ENCODE results near the gene HASPIN. TPM values are rescaled to one million over a fixed set of nuclear protein-coding genes. Genes with fewer than 3 reads are reported as not detected.
A peak's percentile ranks its signal among the peaks of the same experiment; 100 is the strongest.

Gene HASPIN
- total RNA-seq, 4 donors from 2014 or later = 0.21 TPM; not detected in 3

DNA sequence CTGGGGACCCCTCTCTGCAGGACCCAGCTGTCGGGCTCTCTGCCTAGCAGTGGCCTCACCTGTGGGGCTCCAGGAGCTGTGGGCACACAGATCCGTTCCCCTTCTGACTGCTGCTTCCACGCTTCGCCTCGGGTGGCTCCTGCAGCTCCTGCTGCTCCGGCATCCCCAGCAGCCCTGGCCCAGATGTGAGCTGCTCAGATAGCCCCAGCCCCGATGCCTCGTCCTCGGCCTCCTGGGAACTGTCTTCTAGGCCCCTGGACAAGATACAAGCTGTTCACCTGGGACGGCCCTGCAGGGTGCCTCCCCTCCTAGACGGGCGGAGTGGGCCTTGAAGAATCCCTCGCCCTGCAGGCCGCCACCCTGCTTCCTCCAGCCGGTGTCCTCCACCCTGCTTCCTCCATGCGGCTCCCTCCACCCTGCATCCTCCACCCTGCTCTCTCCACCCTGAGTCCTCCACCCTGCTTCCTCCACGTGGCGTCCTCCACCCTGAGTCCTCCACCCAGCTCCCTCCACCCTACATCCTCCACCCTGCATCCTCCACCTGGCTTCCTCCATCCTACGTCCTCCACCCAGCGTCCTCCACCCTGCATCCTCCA lies 44.1 kb upstream of the HASPIN start:
- Histone ChIP-seq H3K27ac (no peak overlapping the region), H3K4me3 (no peak overlapping the region), H3K27me3 (peaks cover 0 to 24% of the 10 kb centered on the region in 2 donors), H3K36me3 (no peaks in the 10 kb centered on the region), H3K4me1 (peaks cover 0 to 4% (median 0%) of the 10 kb centered on the region in 4 donors), H3K9me3 (no peaks in the 10 kb centered on the region)
- WGBS, 2 donors = 55 to 62% methylated on average over 20 of the region's 20 CpGs
- no peak for DNase-seq (ENCODE audit: low spot score in 2 of 2)
- no peak for TF ChIP-seq POLR2A (IDR thresholded peaks at IDR 0.05)
- TF ChIP-seq EP300 (IDR thresholded peaks at IDR 0.05) = no peak
- no peak for TF ChIP-seq CTCF (IDR thresholded peaks at IDR 0.05)

DNA sequence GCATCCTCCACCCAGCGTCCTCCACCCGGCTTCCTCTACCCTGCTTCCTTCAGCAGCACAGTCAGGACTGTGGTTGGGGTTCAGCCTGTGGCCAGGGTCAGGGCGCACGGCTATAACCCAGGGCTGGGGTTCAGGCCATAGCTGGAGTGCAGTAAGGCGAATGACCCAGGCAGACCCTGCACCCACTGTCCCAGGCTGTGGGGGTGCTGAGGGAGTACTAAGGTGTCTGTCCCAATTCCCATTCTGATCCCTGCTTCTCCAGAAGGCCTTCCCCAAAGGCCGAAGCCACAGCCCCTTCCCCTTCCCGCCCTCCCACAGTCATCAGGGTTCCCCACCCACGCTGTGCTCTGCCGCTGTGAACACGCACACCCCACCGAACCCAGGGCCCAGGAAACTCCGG lies 42.6 kb upstream of the HASPIN start:
- whole genome bisulfite sequencing, 2 donors = 84 to 86% methylated on average over 12 of the region's 12 CpGs
- H3K27ac ChIP-seq = no peak overlapping the region
- H3K9me3 ChIP-seq = no peaks in the 10 kb centered on the region
- peaks cover 0 to 33% of the 10 kb centered on the region in 2 donors for H3K27me3 ChIP-seq
- H3K4me1 ChIP-seq = peaks cover 0 to 7% (median 0%) of the 10 kb centered on the region in 4 donors
- no peak for TF ChIP-seq CTCF (IDR thresholded peaks at IDR 0.05)
- TF ChIP-seq POLR2A (IDR thresholded peaks at IDR 0.05) = no peak
- no peak for TF ChIP-seq EP300 (IDR thresholded peaks at IDR 0.05)
- H3K4me3 ChIP-seq = no peak overlapping the region
- no peak for DNase-seq (ENCODE audit: low spot score in 2 of 2)
- H3K36me3 ChIP-seq = no peaks in the 10 kb centered on the region

DNA sequence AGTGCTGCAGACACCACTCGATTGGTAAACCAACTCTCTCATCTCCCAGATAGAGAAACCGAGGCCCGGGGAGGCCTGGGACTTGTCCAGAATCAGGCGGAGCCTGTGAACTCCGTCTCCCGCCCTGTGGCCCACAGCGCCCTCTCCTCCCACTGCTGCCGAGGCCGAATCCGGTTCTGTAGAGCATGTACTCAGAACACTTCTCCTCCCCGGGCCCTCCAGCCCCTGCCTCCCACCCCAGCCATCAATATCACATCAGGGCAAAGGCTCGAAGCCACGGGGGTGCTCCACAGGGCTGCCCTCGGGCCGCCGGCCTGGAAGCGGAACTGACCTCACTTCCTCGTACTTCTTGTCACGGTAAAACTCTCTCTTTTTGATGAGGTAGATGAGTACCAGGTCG lies 42.1 kb upstream of the HASPIN start:
- Histone ChIP-seq H3K36me3 (no peaks in the 10 kb centered on the region), H3K4me1 (peaks cover 0 to 7% (median 0%) of the 10 kb centered on the region in 4 donors), H3K4me3 (no peak overlapping the region), H3K27ac (no peak overlapping the region), H3K27me3 (peaks cover 0 to 33% of the 10 kb centered on the region in 2 donors), H3K9me3 (no peaks in the 10 kb centered on the region)
- WGBS, 2 donors = 68 to 80% methylated on average over 20 of the region's 20 CpGs
- TF ChIP-seq POLR2A (IDR thresholded peaks at IDR 0.05) (no peak), CTCF (IDR thresholded peaks at IDR 0.05) (no peak), EP300 (IDR thresholded peaks at IDR 0.05) (no peak)
- DNase-seq (ENCODE audit: low spot score in 2 of 2) = no peak

GRCh38 chr17:3682033-3682432 lies 41.7 kb upstream of the HASPIN start:
- H3K27me3 ChIP-seq = peaks cover 0 to 33% of the 10 kb centered on the region in 2 donors
- H3K4me3 ChIP-seq = no peak overlapping the region
- H3K36me3 ChIP-seq = no peaks in the 10 kb centered on the region
- no peak for TF ChIP-seq POLR2A (IDR thresholded peaks at IDR 0.05)
- TF ChIP-seq EP300 (IDR thresholded peaks at IDR 0.05) = no peak
- no peak for TF ChIP-seq CTCF (IDR thresholded peaks at IDR 0.05)
- H3K9me3 ChIP-seq = no peaks in the 10 kb centered on the region
- peaks cover 0 to 7% (median 0%) of the 10 kb centered on the region in 4 donors for H3K4me1 ChIP-seq
- 86 to 88% methylated on average over 12 of the region's 12 CpGs for WGBS, 2 donors
- no peak for DNase-seq (ENCODE audit: low spot score in 2 of 2)
- H3K27ac ChIP-seq = no peak overlapping the region

GRCh38 chr17:3683054-3683511 lies 40.6 kb upstream of the HASPIN start:
- 33 to 39% methylated on average over 10 of the region's 10 CpGs for WGBS, 2 donors
- peaks cover 0 to 11% (median 0%) of the 10 kb centered on the region in 4 donors for H3K4me1 ChIP-seq
- no peaks in the 10 kb centered on the region for H3K9me3 ChIP-seq
- peak; percentile 64 to 91 (median 77) for TF ChIP-seq CTCF (IDR thresholded peaks at IDR 0.05)
- TF ChIP-seq POLR2A (IDR thresholded peaks at IDR 0.05) = no peak
- H3K27me3 ChIP-seq = peaks cover 0 to 33% of the 10 kb centered on the region in 2 donors
- H3K4me3 ChIP-seq = no peak overlapping the region
- H3K36me3 ChIP-seq = no peaks in the 10 kb centered on the region
- no peak overlapping the region for H3K27ac ChIP-seq
- no peak for DNase-seq (ENCODE audit: low spot score in 2 of 2)
